Spleen (tissue), 11 donors: Measurements from ENCODE around the gene TPM1. TPM values are rescaled to one million over a fixed set of nuclear protein-coding genes. Genes with fewer than 3 reads are reported as not detected.
A peak's percentile ranks its signal among the peaks of the same experiment; 100 is the strongest.

Experiments
- DNase-seq: peaks from one replicate; pipeline ENCODE4 v3.0.0-alpha.2; 2020
- H3K27ac ChIP-seq, 8 donors: fragments of 200-600 bp; sonication (generic) in 7 of 8; 1 replicate in 4 of 8; 2 replicates in 4 of 8; pipeline versions ENCODE4 v1.5.0 to v1.8.0; 2016 to 2021; ENCODE audit warnings: inconsistent platforms in 4 of 8, mild to moderate bottlenecking in 4 of 8, moderate library complexity in 1 of 8
- H3K27me3 ChIP-seq, 7 donors: fragments of 200-600 bp; sonication (generic) in 6 of 7; replicated peaks in 1 of 7; 1 replicate in 4 of 7; 2 replicates in 3 of 7; pipeline versions ENCODE4 v1.5.0 to v1.8.0; 2016 to 2021; ENCODE audit warnings: inconsistent platforms in 3 of 7, mild to moderate bottlenecking in 1 of 7
- H3K36me3 ChIP-seq, 6 donors: fragments of 200-600 bp; sonication (generic) in 5 of 6; 1 replicate in 4 of 6; 2 replicates in 2 of 6; pipeline versions ENCODE4 v1.5.0 to v1.8.0; 2016 to 2021; ENCODE audit warnings: inconsistent platforms in 2 of 6
- H3K4me1 ChIP-seq, 6 donors: fragments of 200-600 bp; sonication (generic) in 5 of 6; 1 replicate in 3 of 6; 2 replicates in 3 of 6; pipeline versions ENCODE4 v1.5.0 to v1.8.0; 2016 to 2021; ENCODE audit warnings: inconsistent platforms in 3 of 6
- H3K4me3 ChIP-seq, 8 donors: fragments of 200-600 bp; sonication (generic) in 7 of 8; 1 replicate in 4 of 8; 2 replicates in 4 of 8; pipeline versions ENCODE4 v1.5.0 to v1.8.0; 2016 to 2021; ENCODE audit warnings: inconsistent platforms in 4 of 8, mild to moderate bottlenecking in 4 of 8, moderate library complexity in 2 of 8
- H3K9me3 ChIP-seq, 8 donors: fragments of 200-600 bp; sonication (generic) in 7 of 8; 1 replicate in 4 of 8; 2 replicates in 4 of 8; pipeline versions ENCODE4 v1.5.0 to v1.8.0; 2016 to 2021; ENCODE audit warnings: inconsistent platforms in 4 of 8
- CTCF ChIP-seq, 11 experiments: fragments of 200-600 bp in 7 of 11; fragments of 450-650 bp in 4 of 11; sonication (generic) in 4 of 11; IDR thresholded peaks in 8 of 11; conservative IDR thresholded peaks in 3 of 11; 1 replicate in 7 of 11; 2 replicates in 4 of 11; pipeline versions ENCODE4 v1.4.0 to v1.8.0; 2016 to 2021; ENCODE audit warnings: antibody characterized with exemption in 11 of 11, inconsistent platforms in 4 of 11, mild to moderate bottlenecking in 1 of 11
- POLR2A ChIP-seq, 3 donors: fragments of 450-650 bp; IDR thresholded peaks; one replicate each; pipeline ENCODE4 v1.5.1; 2017; ENCODE audit warnings: antibody characterized with exemption in 3 of 3, mild to moderate bottlenecking in 1 of 3
- POLR2AphosphoS5 ChIP-seq, 3 donors: sonication (generic); formaldehyde crosslinking; IDR thresholded peaks; one replicate each; pipeline ENCODE4 v1.5.1; 2017; ENCODE audit warnings: antibody characterized with exemption in 3 of 3
- WGBS, 5 donors: extraction: QIAGEN DNeasy Blood & Tissue Kit in 3 of 5; methylation state at CpG; one replicate each; pipeline versions ENCODE4 v1.1.5 to v1.1.7; 2013 to 2018; 5-methylcytosine and 5-hydroxymethylcytosine counted together
- intact Hi-C: fragments of 100-400 bp; cut with DNase I; formaldehyde crosslinking; loops from one replicate; pipeline ENCODE4 v1.15.0; 2023; ENCODE audit warnings: low total_unique reads
- polyA plus RNA-seq, 3 donors: library from polyadenylated mRNA; stranded (reverse); fragments of 200-250 nt; gene quantifications; one replicate each; pipeline ENCODE4 v1.2.1, GENCODE V29; 2013
- total RNA-seq, 7 donors: library from RNA; depleted of rRNA in 3 of 7; stranded (reverse); fragments of >200 nt in 3 of 7; fragmentation: NEBNext Ultra II Directional in 4 of 7; extraction: Animal tissue kit (Norgen Biotek cat#: 25700) in 4 of 7; gene quantifications; one replicate each; pipeline versions ENCODE4 v1.1.0 to v1.2.1, GENCODE V29; 2016 to 2021
- donor health status: healthy with polysubstance abuse.
- donor health status: DM: no; HTN: no; CAD: no; lungs with moderate emphysema.
- donor health status: DM: no; HTN: no; CAD: no.
- donor health status: Bipolar disorder and iron deficiency.
- donor health status: healthy.
- donor health status: DM: no; HTN: no; CAD: no.
- donor health status: DM: yes; HTN: yes; CAD: no.

The TPM1 gene
- total and polyA plus RNA-seq, 10 donors, result 70.6 to 317 (median 123) TPM

- intact Hi-C loops, result no loop called here
- peaks cover 0 to 9% (median 0%) of the 10 kb centered on the region in 7 donors for H3K27me3 ChIP-seq
- no peak for DNase-seq
- H3K4me1 ChIP-seq, result peaks cover 0 to 24% (median 7%) of the 10 kb centered on the region in 6 donors
- H3K9me3 ChIP-seq, result no peaks in the 10 kb centered on the region
- TF ChIP-seq POLR2A (IDR thresholded peaks at IDR 0.05), result no peak
- TF ChIP-seq POLR2AphosphoS5 (IDR thresholded peaks at IDR 0.05), result peak; percentile 12 to 44 (median 29)
- no peak for TF ChIP-seq CTCF (IDR thresholded peaks at IDR 0.05 in 8 of 11, conservative IDR thresholded peaks at IDR 0.05 in 3 of 11)
- WGBS, 5 donors, result 60 to 76% (median 63%) methylated on average over 17 of the region's 17 CpGs
- H3K27ac ChIP-seq, result peak overlapping the region in 6 of 8 donors; percentile 33 to 72 (median 46)
- H3K36me3 ChIP-seq, result peaks cover 0 to 17% (median 0%) of the 10 kb centered on the region in 6 donors
- H3K4me3 ChIP-seq, result no peak overlapping the region
These were observed 32.8 kb downstream of the TPM1 start for GRCh38 chr15:63075015-63075983.

GRCh38 chr15:63075984-63076713 is 33.6 kb downstream of the TPM1 start:
- TF ChIP-seq CTCF (IDR thresholded peaks at IDR 0.05 in 8 of 11, conservative IDR thresholded peaks at IDR 0.05 in 3 of 11) (no peak), POLR2A (IDR thresholded peaks at IDR 0.05) (no peak)
- no peaks in the 10 kb centered on the region for H3K9me3 ChIP-seq
- peak overlapping the region in 5 of 8 donors; percentile 20 to 72 (median 49) for H3K27ac ChIP-seq
- intact Hi-C loops, result no loop called here
- no peak for DNase-seq
- H3K36me3 ChIP-seq, result peaks cover 0 to 9% (median 0%) of the 10 kb centered on the region in 6 donors
- no peak overlapping the region for H3K4me3 ChIP-seq
- H3K27me3 ChIP-seq, result peaks cover 0 to 18% (median 0%) of the 10 kb centered on the region in 7 donors
- 41 to 65% (median 56%) methylated on average over 8 to 12 of the region's 12 CpGs for WGBS, 5 donors
- H3K4me1 ChIP-seq, result peaks cover 0 to 24% (median 7%) of the 10 kb centered on the region in 6 donors

- H3K4me1 ChIP-seq, result peaks cover 0 to 24% (median 7%) of the 10 kb centered on the region in 6 donors
- peak overlapping the region in 2 of 8 donors; percentile 33 to 72 for H3K27ac ChIP-seq
- H3K36me3 ChIP-seq, result peaks cover 0 to 4% (median 0%) of the 10 kb centered on the region in 6 donors
- TF ChIP-seq CTCF (IDR thresholded peaks at IDR 0.05 in 8 of 11, conservative IDR thresholded peaks at IDR 0.05 in 3 of 11) (no peak), POLR2AphosphoS5 (IDR thresholded peaks at IDR 0.05) (no peak), POLR2A (IDR thresholded peaks at IDR 0.05) (no peak)
- peaks cover 0 to 23% (median 0%) of the 10 kb centered on the region in 7 donors for H3K27me3 ChIP-seq
- no peak for DNase-seq
- intact Hi-C loops, result no loop called here
- H3K9me3 ChIP-seq, result no peaks in the 10 kb centered on the region
- no peak overlapping the region for H3K4me3 ChIP-seq
- 80 to 87% (median 81%) methylated on average over 4 of the region's 4 CpGs for WGBS, 5 donors
These were observed 34.1 kb downstream of the TPM1 start for GRCh38 chr15:63076714-63077046.
